Spleen (tissue), 7 donors: ENCODE results near the gene CLEC11A.

Experiments
- CTCF ChIP-seq, 11 experiments: fragments of 200-600 bp in 7 of 11; fragments of 450-650 bp in 4 of 11; sonication (generic) in 4 of 11; IDR thresholded peaks in 8 of 11; conservative IDR thresholded peaks in 3 of 11; 1 replicate in 7 of 11; 2 replicates in 4 of 11; pipeline versions ENCODE4 v1.4.0 to v1.8.0; 2016 to 2021; ENCODE audit warnings: antibody characterized with exemption in 11 of 11, inconsistent platforms in 4 of 11, mild to moderate bottlenecking in 1 of 11
- POLR2AphosphoS5 ChIP-seq, 3 donors: sonication (generic); formaldehyde crosslinking; IDR thresholded peaks; one replicate each; pipeline ENCODE4 v1.5.1; 2017; ENCODE audit warnings: antibody characterized with exemption in 3 of 3
- donor health status: DM: no; HTN: no; CAD: no; lungs with moderate emphysema.
- donor health status: DM: no; HTN: no; CAD: no.
- donor health status: DM: no; HTN: no; CAD: no.

GRCh38 chr19:50719119-50719435 lies 4.1 kb upstream of the CLEC11A start:
- TF ChIP-seq CTCF (IDR thresholded peaks at IDR 0.05 in 8 of 11, conservative IDR thresholded peaks at IDR 0.05 in 3 of 11), result no peak
- TF ChIP-seq POLR2AphosphoS5 (IDR thresholded peaks at IDR 0.05), result no peak
